Naive B cell (primary cell): ENCODE data around the gene ZNF117. TPM values are rescaled to one million over a fixed set of nuclear protein-coding genes. Genes with fewer than 3 reads are reported as not detected.
A peak's percentile ranks its signal among the peaks of the same experiment; 100 is the strongest.

Experiments
- ATAC-seq, 2 donors: fragments of 150-1000 bp; cut with Tn5 transposase; 2 replicates each; pipeline ENCODE4 v1.10.0; 2021; ENCODE audit warnings: low read depth in 2 of 2, mild to moderate bottlenecking in 2 of 2, moderate library complexity in 2 of 2
- DNase-seq: peaks from one replicate; pipeline ENCODE4 v3.0.0; 2022
- H3K27ac Mint-ChIP-seq, 6 donors: one replicate each; pipeline ENCODE4 v1.8.0; 2020 to 2022; ENCODE audit warnings: mild to moderate bottlenecking in 6 of 6, mixed read lengths in 6 of 6, moderate library complexity in 5 of 6, inconsistent platforms in 2 of 6
- H3K27me3 Mint-ChIP-seq, 3 donors: one replicate each; pipeline ENCODE4 v1.8.0; 2021 to 2022; ENCODE audit warnings: mixed read lengths in 3 of 3, mild to moderate bottlenecking in 1 of 3
- H3K36me3 Mint-ChIP-seq, 2 donors: one replicate each; pipeline ENCODE4 v1.8.0; 2020 to 2022; ENCODE audit warnings: mixed read lengths in 2 of 2, inconsistent platforms in 1 of 2, mild to moderate bottlenecking in 1 of 2
- H3K4me1 Mint-ChIP-seq, 3 donors: one replicate each; pipeline ENCODE4 v1.8.0; 2020 to 2022; ENCODE audit warnings: mixed read lengths in 3 of 3, inconsistent platforms in 1 of 3, mild to moderate bottlenecking in 1 of 3, moderate library complexity in 1 of 3
- H3K4me3 Mint-ChIP-seq, 8 donors: one replicate each; pipeline ENCODE4 v1.8.0; 2020 to 2022; ENCODE audit warnings: mild to moderate bottlenecking in 8 of 8, mixed read lengths in 8 of 8, moderate library complexity in 8 of 8, inconsistent platforms in 2 of 8
- H3K9me3 Mint-ChIP-seq, 7 donors: one replicate each; pipeline ENCODE4 v1.8.0; 2020 to 2022; ENCODE audit warnings: mixed read lengths in 7 of 7, mild to moderate bottlenecking in 5 of 7, inconsistent platforms in 2 of 7, moderate library complexity in 1 of 7
- polyA plus RNA-seq, 6 donors: library from polyadenylated mRNA; unstranded; fragments of 300-500 nt; fragmentation: Illumina TruSeq; gene quantifications; one replicate each; pipeline ENCODE4 v1.2.3, GENCODE V29; 2021; ENCODE audit warnings: low read depth in 6 of 6

The ZNF117 gene
- polyA plus RNA-seq, 6 donors from 2014 or later, result 0.46 to 5.4 (median 3.4) TPM

DNA sequence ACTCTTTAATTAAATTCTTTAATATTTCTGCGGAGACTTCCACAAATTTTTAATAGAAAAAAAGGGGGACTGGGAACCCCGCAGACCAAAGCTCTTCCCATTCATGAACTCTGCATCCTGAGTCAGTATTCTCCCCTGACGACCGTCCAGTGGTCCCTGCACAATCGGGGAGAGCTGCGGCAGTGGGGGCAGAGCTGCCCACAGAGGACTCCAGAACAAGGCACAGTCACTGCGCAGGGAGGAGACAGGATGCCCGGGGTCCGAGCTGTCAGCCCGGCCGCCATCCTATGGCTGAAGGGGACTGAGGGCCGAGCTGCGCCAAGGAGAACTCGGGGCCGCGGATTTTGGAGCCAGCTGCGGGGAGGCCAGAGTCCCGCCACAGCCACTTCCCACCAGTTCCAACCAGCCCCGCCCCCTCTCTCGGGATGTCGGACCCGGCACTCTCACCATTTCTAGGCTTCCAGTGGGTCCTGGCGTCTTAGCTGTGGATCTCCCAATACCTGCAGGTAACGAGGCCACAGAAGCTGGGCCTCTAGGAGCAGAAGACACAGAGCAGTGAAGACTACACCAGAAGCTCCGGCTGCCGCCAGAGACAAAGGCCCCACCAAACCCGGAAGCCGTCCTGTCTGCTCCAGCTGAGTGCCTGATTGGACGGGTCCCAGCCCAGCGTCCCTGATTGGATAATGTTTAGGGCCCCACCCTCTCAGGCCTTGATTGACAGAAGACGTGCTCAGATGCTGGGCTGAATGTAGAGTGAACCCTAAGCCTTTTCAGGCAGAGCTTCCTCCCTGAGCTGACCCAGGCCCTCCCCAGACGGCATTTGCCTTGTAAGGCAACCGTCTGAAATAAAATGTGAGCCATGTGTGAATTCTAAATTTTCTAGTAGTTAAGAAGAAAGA is 15.5 kb upstream of the ZNF117 start, which contains the start of gene ERV3-1:
Gene ERV3-1 (minus strand): TSS at position 594 of the 899 bp plus-strand sequence. CDS start 13,661 bp downstream, outside the sequence.
- Mint-ChIP-seq H3K9me3 (peaks cover 0 to 22% (median 18%) of the 10 kb centered on the region in 7 donors), H3K4me3 (peak within 1 kb of the TSS; percentile 91 to 99 (median 98)), H3K27me3 (no peaks in the 10 kb centered on the region), H3K27ac (peak within 1 kb of the TSS; percentile 93 to 99 (median 97)), H3K36me3 (peaks cover 15 to 26% of the 10 kb centered on the region in 2 donors), H3K4me1 (peaks cover 29 to 62% (median 52%) of the 10 kb centered on the region in 3 donors)
- ATAC-seq (peak; percentile 97), DNase-seq (peak; percentile 93)

DNA sequence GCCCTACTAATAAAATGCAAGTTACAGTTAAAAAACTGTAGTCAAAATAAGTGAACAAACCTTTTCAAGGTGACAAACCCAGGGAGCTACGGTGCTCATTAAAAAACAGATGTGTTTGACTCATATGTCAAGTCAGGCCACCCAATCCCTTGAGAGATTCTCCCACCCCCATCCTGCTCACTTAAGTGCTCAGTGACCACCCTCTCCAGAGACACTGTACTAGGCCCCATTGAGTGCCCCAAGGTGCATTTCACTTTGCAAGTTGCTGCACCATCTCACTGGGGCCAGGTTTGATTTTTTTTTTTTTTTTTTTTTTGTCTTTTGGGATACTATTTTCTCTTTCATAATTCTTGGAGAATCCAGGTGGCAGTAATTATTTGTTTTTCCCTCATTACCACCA is 13.7 kb upstream of the ZNF117 start:
- H3K27ac Mint-ChIP-seq, result peak overlapping the region in 5 of 6 donors; percentile 5 to 98 (median 88)
- peaks cover 23 to 36% of the 10 kb centered on the region in 2 donors for H3K36me3 Mint-ChIP-seq
- H3K4me3 Mint-ChIP-seq, result peak overlapping the region; percentile 91 to 99 (median 98)
- ATAC-seq, result no peak
- H3K4me1 Mint-ChIP-seq, result peaks cover 39 to 73% (median 64%) of the 10 kb centered on the region in 3 donors
- H3K9me3 Mint-ChIP-seq, result peaks cover 0 to 37% (median 29%) of the 10 kb centered on the region in 7 donors
- no peaks in the 10 kb centered on the region for H3K27me3 Mint-ChIP-seq
- DNase-seq, result no peak

DNA sequence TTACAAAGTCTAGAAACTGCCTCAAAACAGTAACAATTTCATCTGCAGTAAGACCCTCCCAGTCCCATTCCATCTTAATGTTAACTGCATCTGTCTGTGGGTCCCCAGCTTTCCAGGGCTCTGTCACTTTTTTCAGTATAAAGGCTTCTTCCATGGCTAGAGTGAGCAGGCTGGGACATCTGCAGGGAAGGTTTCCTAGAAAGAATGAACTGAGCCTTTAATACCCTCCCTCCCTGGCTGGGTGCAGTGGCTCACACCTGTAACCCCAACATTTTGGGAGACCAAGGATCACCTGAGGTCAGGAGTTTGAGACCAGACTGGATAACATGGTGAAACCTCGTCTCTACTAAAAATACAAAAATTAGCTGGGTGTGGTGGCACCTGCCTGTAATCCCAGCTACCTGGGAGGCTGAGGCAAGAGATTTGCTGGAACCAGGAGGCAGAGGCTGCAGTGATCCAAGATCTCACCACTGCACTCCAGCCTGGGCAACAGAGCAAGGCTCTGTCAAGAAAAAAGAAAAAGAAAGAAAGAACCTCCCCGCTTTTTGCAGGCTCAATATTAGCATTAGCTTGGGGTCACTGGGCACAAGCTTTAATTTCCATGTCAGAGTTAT is 12.2 kb upstream of the ZNF117 start:
- no peaks in the 10 kb centered on the region for H3K27me3 Mint-ChIP-seq
- ATAC-seq, result no peak
- peak overlapping the region in 4 of 8 donors; percentile 44 to 99 (median 79) for H3K4me3 Mint-ChIP-seq
- no peak for DNase-seq
- peaks cover 0 to 52% (median 41%) of the 10 kb centered on the region in 7 donors for H3K9me3 Mint-ChIP-seq
- H3K36me3 Mint-ChIP-seq, result peaks cover 38 to 45% of the 10 kb centered on the region in 2 donors
- peaks cover 47 to 85% (median 76%) of the 10 kb centered on the region in 3 donors for H3K4me1 Mint-ChIP-seq
- peak overlapping the region in 5 of 6 donors; percentile 10 to 79 (median 71) for H3K27ac Mint-ChIP-seq

DNA sequence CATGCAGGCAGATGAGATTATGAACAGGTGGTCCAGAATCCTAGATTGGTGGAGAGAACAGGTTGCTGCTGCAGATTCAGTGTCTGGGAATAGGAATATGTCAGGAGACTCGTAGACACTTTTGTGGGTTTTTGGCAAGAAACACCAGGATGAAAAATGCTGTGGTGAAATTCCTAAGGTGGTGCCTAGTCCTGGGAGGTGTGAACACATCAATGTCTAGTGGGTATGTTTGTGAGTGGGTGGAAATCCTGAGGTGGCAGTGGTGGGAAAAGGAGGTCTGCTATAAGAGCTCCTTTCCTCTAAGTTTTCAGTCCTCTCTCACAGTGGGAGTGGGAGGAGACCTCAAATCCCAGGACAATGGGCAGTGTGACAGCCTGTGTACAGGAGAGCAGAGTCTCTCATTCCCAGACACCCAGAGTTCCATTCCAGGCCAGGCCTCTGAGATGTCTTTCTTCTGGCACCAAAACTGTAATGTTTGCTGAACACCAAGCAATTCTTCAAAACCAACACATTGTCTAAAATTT is 10.5 kb upstream of the ZNF117 start:
- Mint-ChIP-seq H3K4me1 (peaks cover 39 to 78% (median 78%) of the 10 kb centered on the region in 3 donors), H3K36me3 (peaks cover 52 to 53% of the 10 kb centered on the region in 2 donors), H3K9me3 (peaks cover 5 to 69% (median 53%) of the 10 kb centered on the region in 7 donors), H3K4me3 (peak overlapping the region in 6 of 8 donors; percentile 4 to 77 (median 50)), H3K27ac (peak overlapping the region; percentile 30 to 86 (median 70)), H3K27me3 (no peaks in the 10 kb centered on the region)
- DNase-seq (no peak), ATAC-seq (no peak)

DNA sequence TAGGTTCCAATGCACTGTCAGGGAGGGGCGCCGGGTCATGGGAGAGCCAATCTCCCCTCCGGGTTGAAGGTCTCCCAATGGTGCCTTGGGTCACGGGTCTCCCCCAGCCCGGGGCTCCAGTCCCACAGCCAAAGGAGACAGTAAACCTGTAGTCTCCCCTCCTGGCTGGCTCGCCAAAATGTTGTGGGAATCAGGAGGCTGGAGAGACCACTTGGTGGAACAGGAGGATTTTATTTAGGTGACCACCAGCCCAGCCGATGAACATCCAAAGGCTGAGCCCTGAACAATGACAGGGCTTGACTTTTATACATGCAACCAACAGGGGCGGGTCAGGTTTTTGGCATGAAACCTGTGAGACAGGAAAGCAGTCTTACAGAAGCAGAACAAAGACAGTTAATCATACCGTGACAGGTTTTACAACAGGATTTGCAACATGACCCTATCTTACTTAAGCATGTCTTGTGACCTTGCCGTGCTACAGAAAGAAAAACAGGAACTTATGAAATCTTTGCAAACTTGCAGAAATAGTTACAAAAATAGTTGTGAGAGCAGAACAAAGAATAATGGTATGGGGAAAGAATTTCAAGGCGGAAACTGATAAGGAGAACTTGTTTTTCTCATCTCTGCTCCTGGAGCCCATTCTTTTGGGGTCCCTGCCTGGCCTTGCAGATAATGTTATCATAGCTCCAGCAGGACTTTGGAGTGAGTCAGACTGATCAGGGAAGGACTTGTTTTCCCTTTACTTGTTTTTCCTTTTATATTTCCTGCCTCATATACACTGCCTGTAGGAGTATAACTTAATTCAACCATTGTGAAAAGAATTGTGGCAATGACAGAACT is 8.5 kb upstream of the ZNF117 start:
- peak; percentile 95 to 97 for ATAC-seq
- H3K9me3 Mint-ChIP-seq, result peaks cover 7 to 82% (median 62%) of the 10 kb centered on the region in 7 donors
- no peaks in the 10 kb centered on the region for H3K27me3 Mint-ChIP-seq
- H3K27ac Mint-ChIP-seq, result peak overlapping the region; percentile 78 to 98 (median 92)
- DNase-seq, result peak; percentile 66
- peaks cover 51 to 59% of the 10 kb centered on the region in 2 donors for H3K36me3 Mint-ChIP-seq
- peak overlapping the region; percentile 31 to 68 (median 58) for H3K4me3 Mint-ChIP-seq
- H3K4me1 Mint-ChIP-seq, result peaks cover 26 to 64% (median 60%) of the 10 kb centered on the region in 3 donors

DNA sequence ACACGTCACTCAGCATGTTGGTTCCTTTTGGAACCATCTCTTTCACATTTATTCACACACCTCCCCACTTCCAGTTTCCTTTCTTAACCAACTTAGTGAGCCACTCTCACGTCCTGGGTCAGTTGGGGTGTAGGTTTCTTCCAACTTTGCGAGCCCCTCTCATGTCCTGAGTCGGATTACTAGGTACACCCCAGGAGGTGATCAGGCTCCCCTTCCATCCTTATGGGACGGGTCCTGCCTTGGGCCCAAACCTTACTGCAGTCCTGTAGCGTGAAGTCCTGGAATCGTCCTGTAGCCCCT is 8.0 kb upstream of the ZNF117 start:
- DNase-seq, result no peak
- Mint-ChIP-seq H3K27me3 (no peaks in the 10 kb centered on the region), H3K27ac (peak overlapping the region; percentile 44 to 98 (median 92)), H3K4me1 (peaks cover 24 to 58% (median 55%) of the 10 kb centered on the region in 3 donors), H3K9me3 (peaks cover 9 to 86% (median 64%) of the 10 kb centered on the region in 7 donors), H3K36me3 (peaks cover 52 to 63% of the 10 kb centered on the region in 2 donors), H3K4me3 (peak overlapping the region in 6 of 8 donors; percentile 21 to 68 (median 58))
- ATAC-seq, result no peak

DNA sequence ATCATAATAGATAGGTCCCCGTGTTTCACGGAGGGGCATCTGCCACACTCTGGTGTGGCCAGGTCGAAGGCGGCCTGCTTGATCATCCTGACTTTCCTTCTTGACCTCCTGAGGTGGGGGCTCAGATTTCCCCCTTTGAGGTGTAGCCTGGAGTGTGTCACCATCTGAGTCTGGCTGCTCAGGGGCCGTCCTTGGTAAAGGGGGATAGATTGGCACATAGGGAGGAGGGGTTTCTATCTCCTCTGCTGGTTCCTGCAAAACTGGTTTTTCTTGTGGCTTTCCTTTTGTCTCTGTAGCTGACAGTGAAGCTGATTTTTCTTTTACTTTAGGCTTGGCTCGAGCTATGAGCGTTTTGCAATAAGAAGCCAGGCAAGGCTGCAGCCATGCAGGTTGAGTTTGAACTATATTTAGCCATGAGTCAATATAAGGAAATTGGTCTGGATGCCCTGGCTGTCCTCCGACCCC is 7.1 kb upstream of the ZNF117 start:
- peaks cover 21 to 50% (median 48%) of the 10 kb centered on the region in 3 donors for H3K4me1 Mint-ChIP-seq
- ATAC-seq, result no peak
- H3K27ac Mint-ChIP-seq, result peak overlapping the region in 3 of 6 donors; percentile 37 to 60 (median 42)
- DNase-seq, result no peak
- peaks cover 54 to 61% of the 10 kb centered on the region in 2 donors for H3K36me3 Mint-ChIP-seq
- no peaks in the 10 kb centered on the region for H3K27me3 Mint-ChIP-seq
- peak overlapping the region in 2 of 8 donors; percentile 61 to 66 for H3K4me3 Mint-ChIP-seq
- H3K9me3 Mint-ChIP-seq, result peaks cover 9 to 86% (median 68%) of the 10 kb centered on the region in 7 donors

DNA sequence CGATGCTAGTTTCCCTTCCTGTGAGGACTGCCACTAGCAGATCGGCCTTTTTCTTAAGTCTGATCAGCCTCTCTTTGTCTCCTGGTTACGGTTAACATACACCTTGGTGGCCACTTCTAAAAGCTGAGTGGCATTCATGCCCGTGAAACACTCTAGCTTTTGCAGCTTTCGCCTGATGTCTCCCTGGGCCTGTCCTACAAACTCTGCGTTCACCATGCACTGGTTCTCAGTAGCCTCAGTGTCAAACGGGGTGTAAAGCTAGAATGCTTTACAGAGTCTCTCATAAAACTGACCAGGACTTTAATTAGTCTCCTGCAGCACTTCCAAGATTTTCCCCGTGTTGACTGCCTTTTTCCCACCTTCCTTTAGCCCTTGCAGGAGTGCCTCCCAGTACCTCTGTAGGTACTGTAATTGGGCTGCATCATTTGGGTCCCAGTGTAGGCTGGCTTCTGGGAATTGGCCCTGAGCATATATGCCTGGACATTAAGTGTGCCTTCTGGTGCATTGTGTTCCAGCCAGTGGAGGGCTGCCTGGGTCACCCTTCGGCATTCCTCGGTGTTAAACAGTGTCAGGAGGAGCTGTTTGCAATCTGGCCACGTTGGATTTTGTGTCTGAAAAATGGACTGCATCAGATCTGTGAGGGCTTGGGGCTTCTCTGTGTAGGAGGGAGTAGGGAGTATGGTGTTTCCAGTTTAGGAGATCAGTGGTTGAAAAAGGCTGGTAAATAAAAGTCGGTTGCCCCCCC is 6.5 kb upstream of the ZNF117 start:
- Mint-ChIP-seq H3K9me3 (peaks cover 11 to 86% (median 69%) of the 10 kb centered on the region in 7 donors), H3K27ac (peak overlapping the region in 2 of 6 donors; percentile 34 to 60), H3K4me1 (peaks cover 17 to 45% (median 43%) of the 10 kb centered on the region in 3 donors), H3K4me3 (peak overlapping the region in 3 of 8 donors; percentile 16 to 53 (median 51)), H3K36me3 (peaks cover 55 to 60% of the 10 kb centered on the region in 2 donors), H3K27me3 (no peaks in the 10 kb centered on the region)
- DNase-seq (no peak), ATAC-seq (no peak)

DNA sequence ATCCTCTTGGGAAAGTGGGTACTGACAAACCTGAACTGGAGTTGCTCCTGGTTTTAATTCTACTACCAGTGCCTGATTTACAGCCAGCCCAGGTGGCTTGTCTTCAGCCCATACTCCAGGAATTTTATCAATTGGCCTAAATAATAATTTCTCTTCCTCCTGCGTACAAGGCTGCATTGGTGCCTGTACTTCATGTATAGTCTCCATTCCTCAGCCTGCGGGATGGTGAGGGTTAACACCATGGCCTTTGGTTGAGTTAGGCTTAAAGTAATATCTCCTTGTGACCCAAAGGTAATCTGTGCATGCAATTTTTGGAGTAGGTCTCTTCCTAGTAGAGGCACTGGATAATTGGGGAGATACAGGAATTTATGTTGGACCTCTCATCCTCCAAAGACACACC is 5.5 kb upstream of the ZNF117 start:
- Mint-ChIP-seq H3K36me3 (peaks cover 56 to 62% of the 10 kb centered on the region in 2 donors), H3K27ac (no peak overlapping the region), H3K27me3 (no peaks in the 10 kb centered on the region), H3K9me3 (peaks cover 13 to 89% (median 70%) of the 10 kb centered on the region in 7 donors), H3K4me3 (no peak overlapping the region), H3K4me1 (peaks cover 17 to 38% (median 35%) of the 10 kb centered on the region in 3 donors)
- ATAC-seq (no peak), DNase-seq (no peak)

DNA sequence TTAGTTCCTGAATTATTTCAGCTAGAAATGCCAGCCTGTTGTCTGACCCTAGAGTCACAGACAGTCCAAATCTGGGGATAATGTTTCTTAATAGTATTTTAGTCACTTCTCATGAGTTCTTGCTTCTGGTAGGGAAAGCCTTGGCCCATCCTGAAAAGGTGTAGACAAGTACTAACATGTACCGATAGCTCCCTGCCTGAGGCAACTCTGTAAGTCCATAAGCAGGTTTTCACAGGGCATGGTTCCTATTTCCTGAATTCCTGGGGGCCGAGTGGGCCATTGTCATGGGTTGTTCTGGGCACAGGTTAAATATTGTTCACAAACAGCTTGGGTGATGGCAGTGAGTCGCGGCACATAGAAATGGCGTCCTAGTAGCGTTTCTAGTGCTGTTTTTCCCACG is 3.1 kb upstream of the ZNF117 start:
- Mint-ChIP-seq H3K9me3 (peaks cover 19 to 90% (median 75%) of the 10 kb centered on the region in 7 donors), H3K27me3 (no peaks in the 10 kb centered on the region), H3K27ac (peak overlapping the region in 1 of 6 donors; percentile 11), H3K36me3 (peaks cover 55 to 70% of the 10 kb centered on the region in 2 donors), H3K4me3 (no peak overlapping the region), H3K4me1 (peaks cover 4 to 22% (median 19%) of the 10 kb centered on the region in 3 donors)
- no peak for DNase-seq
- ATAC-seq, result no peak

DNA sequence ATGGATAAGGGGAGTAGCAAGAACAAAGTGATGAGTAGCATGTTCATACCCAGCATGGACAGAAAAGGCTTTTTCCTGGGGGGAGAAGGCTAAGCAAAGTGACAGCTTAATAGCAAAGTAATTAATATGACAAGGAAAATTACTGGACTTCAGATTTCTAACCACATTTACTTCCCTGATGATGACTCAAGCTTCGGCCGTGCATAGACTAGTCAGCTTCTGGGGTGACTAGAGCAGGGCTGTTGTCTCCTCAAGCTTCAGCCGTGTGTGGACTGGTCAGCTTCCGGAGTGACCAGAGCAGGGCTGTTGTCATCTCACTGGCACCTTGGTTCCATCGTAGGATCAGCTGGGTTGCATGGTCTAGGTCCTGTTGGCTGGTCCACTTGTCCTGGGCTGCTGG is 2.1 kb upstream of the ZNF117 start:
- H3K27ac Mint-ChIP-seq, result peak overlapping the region in 2 of 6 donors; percentile 15 to 50
- H3K36me3 Mint-ChIP-seq, result peaks cover 59 to 71% of the 10 kb centered on the region in 2 donors
- peaks cover 25 to 90% (median 76%) of the 10 kb centered on the region in 7 donors for H3K9me3 Mint-ChIP-seq

More for the DNA sequence above, 2.1 kb upstream of the ZNF117 start:
- DNase-seq (no peak), ATAC-seq (no peak)
- Mint-ChIP-seq H3K4me1 (peaks cover 0 to 20% (median 15%) of the 10 kb centered on the region in 3 donors), H3K27me3 (no peaks in the 10 kb centered on the region), H3K4me3 (peak overlapping the region in 1 of 8 donors; percentile 35)
